ENCODE measurements around the gene RADIL.

DNA sequence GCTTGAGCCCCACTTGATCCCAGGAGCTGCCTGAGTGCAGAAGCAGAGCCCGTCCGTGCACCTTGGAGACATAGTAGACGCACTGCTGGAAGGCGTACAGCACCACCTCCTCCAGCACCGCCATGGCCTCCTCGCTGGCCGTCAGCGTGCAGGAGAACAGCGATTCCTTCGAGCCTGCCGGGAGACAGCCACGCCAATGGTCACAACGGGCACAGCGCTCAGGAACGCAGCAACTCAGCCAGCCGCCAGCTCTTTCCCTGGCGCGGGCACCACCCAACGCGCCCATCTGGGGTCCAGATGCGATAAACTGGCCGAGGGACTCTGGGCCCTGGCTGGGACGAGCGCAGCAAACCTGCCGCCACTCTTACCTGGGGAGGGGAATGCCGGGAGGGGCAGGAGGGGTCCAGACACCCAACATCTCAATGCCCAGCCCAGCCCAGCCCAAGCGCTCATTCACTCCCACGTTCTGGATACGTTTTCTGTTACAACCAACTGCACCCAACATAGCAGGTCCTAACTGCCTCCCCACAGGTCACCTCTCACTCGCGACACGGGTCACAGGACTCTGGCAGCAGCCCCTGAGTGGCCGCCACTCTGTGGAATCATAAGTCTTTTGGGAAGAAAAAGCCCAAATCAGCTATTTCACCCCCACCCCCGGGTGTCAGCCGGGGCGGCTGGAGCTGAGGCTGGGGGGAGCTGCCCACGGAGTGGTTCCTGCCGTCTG lies 66.2 kb downstream of the RADIL start:
- no peak for TF ChIP-seq CTCF (tag by site-specific recombination; IDR thresholded peaks at IDR 0.05)
- no peak for TF ChIP-seq ZNF664 (tag by site-specific recombination; IDR thresholded peaks at IDR 0.05)
